HepG2 (cell line): ENCODE data around the gene MISP3. TPM values are rescaled to one million over a fixed set of nuclear protein-coding genes. Genes with fewer than 3 reads are reported as not detected.

ENCODE experiments used
- ARNTL ChIP-seq: sonication (generic); formaldehyde crosslinking; IDR thresholded peaks from 2 replicates; pipeline ENCODE4 v1.4.0; 2020; ENCODE audit warnings: mild to moderate bottlenecking, missing genetic modification reagents
- ELF1 ChIP-seq: sonication (generic); formaldehyde crosslinking; IDR thresholded peaks from 2 replicates; pipeline ENCODE4 v1.4.0; 2020; ENCODE audit warnings: missing genetic modification reagents
- ELF3 ChIP-seq: IDR thresholded peaks from 2 replicates; pipeline ENCODE4 v1.6.1; 2016; ENCODE audit warnings: missing genetic modification reagents, missing compliant biosample characterization
- KDM4B ChIP-seq: sonication (generic); formaldehyde crosslinking; IDR thresholded peaks from 2 replicates; pipeline ENCODE4 v1.4.0; 2020; ENCODE audit warnings: missing genetic modification reagents
- KLF13 ChIP-seq: sonication (generic); formaldehyde crosslinking; IDR thresholded peaks from 2 replicates; pipeline ENCODE4 v1.4.0; 2020; ENCODE audit warnings: mild to moderate bottlenecking, missing genetic modification reagents
- MTA1 ChIP-seq: sonication (generic); formaldehyde crosslinking; IDR thresholded peaks from 2 replicates; pipeline ENCODE4 v1.4.0; 2020; ENCODE audit warnings: missing genetic modification reagents, mild to moderate bottlenecking, borderline replicate concordance
- NR2F6 ChIP-seq, 2 experiments: IDR thresholded peaks; 2 replicates each; pipeline ENCODE4 v1.6.1; 2016; ENCODE audit warnings: antibody characterized with exemption in 1 of 2, mild to moderate bottlenecking in 1 of 2
- PCBP1 ChIP-seq: fragments of 200-400 bp; formaldehyde crosslinking; IDR thresholded peaks from 2 replicates; pipeline ENCODE4 v1.6.1; 2017; ENCODE audit warnings: mild to moderate bottlenecking, low read depth, low read length, borderline replicate concordance
- SAP130 ChIP-seq: IDR thresholded peaks from 2 replicates; pipeline ENCODE4 v1.6.1; 2016; ENCODE audit warnings: low read depth
- TOE1 ChIP-seq: sonication (generic); formaldehyde crosslinking; IDR thresholded peaks from 2 replicates; pipeline ENCODE4 v1.4.0; 2020; ENCODE audit warnings: mild to moderate bottlenecking, missing genetic modification reagents
- XRCC5 ChIP-seq: fragments of 200-400 bp; formaldehyde crosslinking; optimal IDR thresholded peaks from 2 replicates; pipeline ENCODE3; 2017; ENCODE audit warnings: mild to moderate bottlenecking, low read length
- ZNF501 ChIP-seq: sonication (generic); formaldehyde crosslinking; IDR thresholded peaks from 2 replicates; pipeline ENCODE4 v1.5.1; 2020; ENCODE audit warnings: mild to moderate bottlenecking, moderate library complexity, missing genetic modification reagents
- ZNF580 ChIP-seq: IDR thresholded peaks from 2 replicates; pipeline ENCODE4 v1.6.1; 2016; ENCODE audit warnings: low read depth, borderline replicate concordance
- ZNF652 ChIP-seq: IDR thresholded peaks from 2 replicates; pipeline ENCODE4 v1.6.1; 2016; ENCODE audit warnings: low read depth, borderline replicate concordance
- ZNF772 ChIP-seq: sonication (generic); formaldehyde crosslinking; IDR thresholded peaks from 2 replicates; pipeline ENCODE4 v1.5.0; 2020; ENCODE audit warnings: mild to moderate bottlenecking, missing genetic modification reagents
- polyA plus RNA-seq, 8 experiments: library from polyadenylated mRNA; depleted of rRNA in 3 of 8; stranded (reverse) in 7 of 8; unstranded in 1 of 8; fragments of >200 nt; fragmentation: Illumina TruSeq in 4 of 8; extraction: Trizol in 4 of 8; gene quantifications; 2 replicates each; pipeline versions ENCODE4 v1.2.1 to v1.2.3, GENCODE V29; 2011 to 2016; ENCODE audit warnings: low read depth in 4 of 8, missing spikeins in 1 of 8, mixed read lengths in 1 of 8; ENCODE audit not compliant: insufficient read depth in 1 of 8
- total RNA-seq, 5 experiments: library from RNA; depleted of rRNA; stranded (reverse); fragments of >200 nt; fragmentation: Illumina TruSeq; extraction: Trizol; gene quantifications; 2 replicates each; pipeline ENCODE4 v1.2.3, GENCODE V29; 2016; ENCODE audit warnings: low read depth in 1 of 5
- TF ChIP-seq, protein P1 (sequence below): IDR thresholded peaks from 2 replicates; pipeline ENCODE4 v1.4.0; 2020; ENCODE audit warnings: mild to moderate bottlenecking, missing genetic modification reagents
- TF ChIP-seq, protein P2 (sequence below): sonication (generic); formaldehyde crosslinking; IDR thresholded peaks from 2 replicates; pipeline ENCODE4 v1.4.0; 2020; ENCODE audit warnings: missing genetic modification reagents, borderline replicate concordance
- TF ChIP-seq, protein P3 (sequence below), 2 experiments: sonication (generic) in 1 of 2; formaldehyde crosslinking in 1 of 2; IDR thresholded peaks; 2 replicates each; pipeline versions ENCODE4 v1.6.1 to v1.9.0; 2014 to 2022; ENCODE audit warnings: antibody characterized with exemption in 1 of 2, borderline replicate concordance in 1 of 2, inconsistent platforms in 1 of 2, low read depth in 1 of 2, missing genetic modification reagents in 1 of 2

MISP3 gene
- total and polyA plus RNA-seq, 2 of the 13 experiments (the other 11 are each of a cell fraction or from before 2014, with no cell fraction given) = 2.5 to 5.4 TPM

DNA sequence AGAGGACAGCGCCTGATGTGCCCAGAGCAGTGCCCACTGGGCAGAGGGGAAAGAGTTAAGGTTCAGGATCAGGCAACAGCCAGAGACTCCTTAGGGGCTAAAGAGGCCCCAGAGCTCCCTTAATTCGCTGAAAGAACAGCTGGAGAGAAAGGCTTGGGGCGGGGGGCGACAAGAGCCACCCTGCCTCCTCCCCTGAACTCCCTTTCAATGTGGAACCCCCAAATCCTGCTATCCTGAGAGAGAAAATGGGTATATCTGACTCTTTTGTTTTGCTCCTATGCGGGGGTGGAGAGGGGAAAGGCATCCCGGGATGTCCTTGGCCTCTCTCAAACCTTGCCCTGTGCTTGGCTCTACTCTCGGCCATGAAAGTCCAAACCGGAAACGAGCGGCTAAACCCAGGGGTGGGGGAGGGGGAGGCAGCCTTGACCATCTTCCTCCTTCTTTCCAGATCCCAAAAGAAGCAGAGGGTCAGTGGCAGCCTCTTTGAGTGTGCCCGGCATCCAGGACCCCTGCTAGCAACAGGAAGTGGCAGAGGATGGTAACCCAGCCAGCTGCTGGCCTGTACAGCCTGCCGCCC is 40.3 kb downstream of the MISP3 start (continued):
- TF ChIP-seq, protein P1, sequence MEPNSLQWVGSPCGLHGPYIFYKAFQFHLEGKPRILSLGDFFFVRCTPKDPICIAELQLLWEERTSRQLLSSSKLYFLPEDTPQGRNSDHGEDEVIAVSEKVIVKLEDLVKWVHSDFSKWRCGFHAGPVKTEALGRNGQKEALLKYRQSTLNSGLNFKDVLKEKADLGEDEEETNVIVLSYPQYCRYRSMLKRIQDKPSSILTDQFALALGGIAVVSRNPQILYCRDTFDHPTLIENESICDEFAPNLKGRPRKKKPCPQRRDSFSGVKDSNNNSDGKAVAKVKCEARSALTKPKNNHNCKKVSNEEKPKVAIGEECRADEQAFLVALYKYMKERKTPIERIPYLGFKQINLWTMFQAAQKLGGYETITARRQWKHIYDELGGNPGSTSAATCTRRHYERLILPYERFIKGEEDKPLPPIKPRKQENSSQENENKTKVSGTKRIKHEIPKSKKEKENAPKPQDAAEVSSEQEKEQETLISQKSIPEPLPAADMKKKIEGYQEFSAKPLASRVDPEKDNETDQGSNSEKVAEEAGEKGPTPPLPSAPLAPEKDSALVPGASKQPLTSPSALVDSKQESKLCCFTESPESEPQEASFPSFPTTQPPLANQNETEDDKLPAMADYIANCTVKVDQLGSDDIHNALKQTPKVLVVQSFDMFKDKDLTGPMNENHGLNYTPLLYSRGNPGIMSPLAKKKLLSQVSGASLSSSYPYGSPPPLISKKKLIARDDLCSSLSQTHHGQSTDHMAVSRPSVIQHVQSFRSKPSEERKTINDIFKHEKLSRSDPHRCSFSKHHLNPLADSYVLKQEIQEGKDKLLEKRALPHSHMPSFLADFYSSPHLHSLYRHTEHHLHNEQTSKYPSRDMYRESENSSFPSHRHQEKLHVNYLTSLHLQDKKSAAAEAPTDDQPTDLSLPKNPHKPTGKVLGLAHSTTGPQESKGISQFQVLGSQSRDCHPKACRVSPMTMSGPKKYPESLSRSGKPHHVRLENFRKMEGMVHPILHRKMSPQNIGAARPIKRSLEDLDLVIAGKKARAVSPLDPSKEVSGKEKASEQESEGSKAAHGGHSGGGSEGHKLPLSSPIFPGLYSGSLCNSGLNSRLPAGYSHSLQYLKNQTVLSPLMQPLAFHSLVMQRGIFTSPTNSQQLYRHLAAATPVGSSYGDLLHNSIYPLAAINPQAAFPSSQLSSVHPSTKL = peak; percentile 37
- TF ChIP-seq ZNF772 (CRISPR knock-in tag) = 0 out of 2 replicates have a peak, but pooled peaks have one; percentile 9
- peak; percentile 62; the same call in 1 of the 2 replicates for TF ChIP-seq NR2F6 (IDR thresholded peaks at IDR 0.05)
- TF ChIP-seq NR2F6 (CRISPR knock-in tag; IDR thresholded peaks at IDR 0.05) = peak; percentile 78
- TF ChIP-seq, protein P2, sequence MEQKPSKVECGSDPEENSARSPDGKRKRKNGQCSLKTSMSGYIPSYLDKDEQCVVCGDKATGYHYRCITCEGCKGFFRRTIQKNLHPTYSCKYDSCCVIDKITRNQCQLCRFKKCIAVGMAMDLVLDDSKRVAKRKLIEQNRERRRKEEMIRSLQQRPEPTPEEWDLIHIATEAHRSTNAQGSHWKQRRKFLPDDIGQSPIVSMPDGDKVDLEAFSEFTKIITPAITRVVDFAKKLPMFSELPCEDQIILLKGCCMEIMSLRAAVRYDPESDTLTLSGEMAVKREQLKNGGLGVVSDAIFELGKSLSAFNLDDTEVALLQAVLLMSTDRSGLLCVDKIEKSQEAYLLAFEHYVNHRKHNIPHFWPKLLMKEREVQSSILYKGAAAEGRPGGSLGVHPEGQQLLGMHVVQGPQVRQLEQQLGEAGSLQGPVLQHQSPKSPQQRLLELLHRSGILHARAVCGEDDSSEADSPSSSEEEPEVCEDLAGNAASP (CRISPR knock-in tag) = 0 out of 2 replicates have a peak, but pooled peaks have one; percentile 45
- TF ChIP-seq SAP130 (CRISPR knock-in tag) = peak; percentile 48
- no peak for TF ChIP-seq KDM4B
- no peak for TF ChIP-seq ZNF580 (CRISPR knock-in tag)
- no peak for TF ChIP-seq PCBP1
- TF ChIP-seq ELF3 = peak; percentile 68
- 0 out of 2 replicates have a peak, but pooled peaks have one; percentile 60 for TF ChIP-seq MTA1
- no peak for TF ChIP-seq KLF13 (CRISPR knock-in tag)
- TF ChIP-seq ARNTL (CRISPR knock-in tag) = peak; percentile 48; the same call in 1 of the 2 replicates
- no peak for TF ChIP-seq XRCC5
- TF ChIP-seq ELF1 (CRISPR knock-in tag) = peak; percentile 53; the same call in 1 of the 2 replicates
- 0 out of 2 replicates have a peak, but pooled peaks have one; percentile 13 for TF ChIP-seq ZNF501 (CRISPR knock-in tag)
- TF ChIP-seq, protein P3, sequence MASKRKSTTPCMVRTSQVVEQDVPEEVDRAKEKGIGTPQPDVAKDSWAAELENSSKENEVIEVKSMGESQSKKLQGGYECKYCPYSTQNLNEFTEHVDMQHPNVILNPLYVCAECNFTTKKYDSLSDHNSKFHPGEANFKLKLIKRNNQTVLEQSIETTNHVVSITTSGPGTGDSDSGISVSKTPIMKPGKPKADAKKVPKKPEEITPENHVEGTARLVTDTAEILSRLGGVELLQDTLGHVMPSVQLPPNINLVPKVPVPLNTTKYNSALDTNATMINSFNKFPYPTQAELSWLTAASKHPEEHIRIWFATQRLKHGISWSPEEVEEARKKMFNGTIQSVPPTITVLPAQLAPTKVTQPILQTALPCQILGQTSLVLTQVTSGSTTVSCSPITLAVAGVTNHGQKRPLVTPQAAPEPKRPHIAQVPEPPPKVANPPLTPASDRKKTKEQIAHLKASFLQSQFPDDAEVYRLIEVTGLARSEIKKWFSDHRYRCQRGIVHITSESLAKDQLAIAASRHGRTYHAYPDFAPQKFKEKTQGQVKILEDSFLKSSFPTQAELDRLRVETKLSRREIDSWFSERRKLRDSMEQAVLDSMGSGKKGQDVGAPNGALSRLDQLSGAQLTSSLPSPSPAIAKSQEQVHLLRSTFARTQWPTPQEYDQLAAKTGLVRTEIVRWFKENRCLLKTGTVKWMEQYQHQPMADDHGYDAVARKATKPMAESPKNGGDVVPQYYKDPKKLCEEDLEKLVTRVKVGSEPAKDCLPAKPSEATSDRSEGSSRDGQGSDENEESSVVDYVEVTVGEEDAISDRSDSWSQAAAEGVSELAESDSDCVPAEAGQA (IDR thresholded peaks at IDR 0.05; ENCODE audit: low read depth) = no peak
- TF ChIP-seq, protein P3 (CRISPR knock-in tag; IDR thresholded peaks at IDR 0.05; ENCODE audit: borderline replicate concordance) = no peak
- TF ChIP-seq TOE1 (CRISPR knock-in tag) = no peak
- peak; percentile 36 for TF ChIP-seq ZNF652 (CRISPR knock-in tag)
